GM21619 (cell line): ENCODE measurements around the gene DDIT4L.
A peak's percentile ranks its signal among the peaks of the same experiment; 100 is the strongest.
"Not testable (repeated sequence)": the region's sequence is repeated elsewhere in the genome, so short reads cannot be mapped to it uniquely, and the experiment has no call there.

Source experiments
- ATAC-seq: cut with Tn5 transposase; IDR thresholded peaks from one replicate; pipeline ENCODE4 v1.9.1; 2021; ENCODE audit not compliant: unreplicated experiment

Gene DDIT4L

GRCh38 chr4:100189820-100190642, at the start of gene DDIT4L:
DDIT4L (minus strand) TSS chr4:100190468; CDS start chr4:100189983, 485 bp downstream.
- no peak for ATAC-seq

- ATAC-seq, result no peak
Observed at GRCh38 chr4:100240008-100240407, 49.7 kb upstream of the DDIT4L start.

GRCh38 chr4:100224721-100225120, 34.5 kb upstream of the DDIT4L start:
- no peak for ATAC-seq

GRCh38 chr4:100224160-100224559, 33.9 kb upstream of the DDIT4L start:
- no peak for ATAC-seq

GRCh38 chr4:100208964-100209363, 18.7 kb upstream of the DDIT4L start:
- peak; percentile 87 for ATAC-seq

GRCh38 chr4:100208459-100208858, 18.2 kb upstream of the DDIT4L start:
- ATAC-seq, result no peak

- no peak for ATAC-seq
Observed at GRCh38 chr4:100206850-100207249, 16.6 kb upstream of the DDIT4L start.

GRCh38 chr4:100198061-100198460, 7.8 kb upstream of the DDIT4L start:
- no peak for ATAC-seq

GRCh38 chr4:100196388-100197071, 6.3 kb upstream of the DDIT4L start:
- ATAC-seq, result not testable (repeated sequence)

- ATAC-seq, result no peak
Observed at GRCh38 chr4:100190643-100191600, 654 bp upstream of the DDIT4L start.

GRCh38 chr4:100188829-100189228, 1.4 kb downstream of the DDIT4L start:
- no peak for ATAC-seq

GRCh38 chr4:100187781-100188180, 2.5 kb downstream of the DDIT4L start:
- no peak for ATAC-seq

GRCh38 chr4:100184787-100185186, 5.5 kb downstream of the DDIT4L start:
- ATAC-seq, result no peak

GRCh38 chr4:100177855-100178254, 12.4 kb downstream of the DDIT4L start:
- ATAC-seq, result no peak

- no peak for ATAC-seq
Observed at GRCh38 chr4:100177126-100177525, 13.1 kb downstream of the DDIT4L start.

GRCh38 chr4:100175858-100176257, 14.4 kb downstream of the DDIT4L start:
- ATAC-seq, result no peak

- no peak for ATAC-seq
Observed at GRCh38 chr4:100174985-100175383, 15.3 kb downstream of the DDIT4L start.

GRCh38 chr4:100170986-100171385, 19.3 kb downstream of the DDIT4L start:
- ATAC-seq, result no peak

GRCh38 chr4:100169491-100170485, 20.5 kb downstream of the DDIT4L start:
- ATAC-seq, result no peak

- no peak for ATAC-seq
Observed at GRCh38 chr4:100168521-100168920, 21.7 kb downstream of the DDIT4L start.
